Peyer's patch (tissue), 4 donors: Measurements from ENCODE around the gene DNAJA1.

ENCODE experiments used
- POLR2A ChIP-seq, 2 donors: fragments of 450-650 bp; IDR thresholded peaks; one replicate each; pipeline ENCODE4 v1.5.1; 2017; ENCODE audit warnings: antibody characterized with exemption in 2 of 2, mild to moderate bottlenecking in 2 of 2, moderate library complexity in 2 of 2
- TF ChIP-seq, protein P1 (sequence below), 6 experiments: fragments of 450-650 bp in 4 of 6; fragments of 200-600 bp in 2 of 6; sonication (generic) in 1 of 6; IDR thresholded peaks; one replicate each; pipeline ENCODE4 v1.5.1; 2017 to 2019; ENCODE audit warnings: antibody characterized with exemption in 6 of 6, mild to moderate bottlenecking in 3 of 6, moderate library complexity in 1 of 6

DNA sequence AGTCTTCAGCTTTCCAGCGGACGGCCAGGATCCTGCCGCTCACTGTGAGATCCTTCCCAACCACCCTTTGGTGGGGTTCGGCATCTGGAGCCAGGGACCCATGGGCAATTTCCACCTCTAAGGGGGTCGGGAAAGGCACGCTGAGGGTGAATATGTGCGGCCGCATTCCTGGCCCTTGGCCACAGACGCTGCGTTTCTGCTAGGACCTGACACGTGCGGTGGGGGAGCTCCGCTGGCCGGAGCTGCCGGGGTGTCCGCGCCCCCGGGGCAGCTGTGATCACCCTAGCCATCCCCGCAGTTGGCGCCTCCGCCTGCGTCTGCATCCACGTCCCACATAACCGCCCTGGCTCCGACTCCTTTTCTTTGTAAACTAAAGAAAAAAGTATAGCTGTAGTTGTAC lies 5.3 kb upstream of the DNAJA1 start:
- TF ChIP-seq, protein P1, sequence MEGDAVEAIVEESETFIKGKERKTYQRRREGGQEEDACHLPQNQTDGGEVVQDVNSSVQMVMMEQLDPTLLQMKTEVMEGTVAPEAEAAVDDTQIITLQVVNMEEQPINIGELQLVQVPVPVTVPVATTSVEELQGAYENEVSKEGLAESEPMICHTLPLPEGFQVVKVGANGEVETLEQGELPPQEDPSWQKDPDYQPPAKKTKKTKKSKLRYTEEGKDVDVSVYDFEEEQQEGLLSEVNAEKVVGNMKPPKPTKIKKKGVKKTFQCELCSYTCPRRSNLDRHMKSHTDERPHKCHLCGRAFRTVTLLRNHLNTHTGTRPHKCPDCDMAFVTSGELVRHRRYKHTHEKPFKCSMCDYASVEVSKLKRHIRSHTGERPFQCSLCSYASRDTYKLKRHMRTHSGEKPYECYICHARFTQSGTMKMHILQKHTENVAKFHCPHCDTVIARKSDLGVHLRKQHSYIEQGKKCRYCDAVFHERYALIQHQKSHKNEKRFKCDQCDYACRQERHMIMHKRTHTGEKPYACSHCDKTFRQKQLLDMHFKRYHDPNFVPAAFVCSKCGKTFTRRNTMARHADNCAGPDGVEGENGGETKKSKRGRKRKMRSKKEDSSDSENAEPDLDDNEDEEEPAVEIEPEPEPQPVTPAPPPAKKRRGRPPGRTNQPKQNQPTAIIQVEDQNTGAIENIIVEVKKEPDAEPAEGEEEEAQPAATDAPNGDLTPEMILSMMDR (IDR thresholded peaks at IDR 0.05): no peak
- TF ChIP-seq POLR2A (IDR thresholded peaks at IDR 0.05): no peak
